ENCODE measurements around the gene PLSCR2.
"Not testable (repeated sequence)": the region's sequence is repeated elsewhere in the genome, so short reads cannot be mapped to it uniquely, and the experiment has no call there.

Gene PLSCR2

DNA sequence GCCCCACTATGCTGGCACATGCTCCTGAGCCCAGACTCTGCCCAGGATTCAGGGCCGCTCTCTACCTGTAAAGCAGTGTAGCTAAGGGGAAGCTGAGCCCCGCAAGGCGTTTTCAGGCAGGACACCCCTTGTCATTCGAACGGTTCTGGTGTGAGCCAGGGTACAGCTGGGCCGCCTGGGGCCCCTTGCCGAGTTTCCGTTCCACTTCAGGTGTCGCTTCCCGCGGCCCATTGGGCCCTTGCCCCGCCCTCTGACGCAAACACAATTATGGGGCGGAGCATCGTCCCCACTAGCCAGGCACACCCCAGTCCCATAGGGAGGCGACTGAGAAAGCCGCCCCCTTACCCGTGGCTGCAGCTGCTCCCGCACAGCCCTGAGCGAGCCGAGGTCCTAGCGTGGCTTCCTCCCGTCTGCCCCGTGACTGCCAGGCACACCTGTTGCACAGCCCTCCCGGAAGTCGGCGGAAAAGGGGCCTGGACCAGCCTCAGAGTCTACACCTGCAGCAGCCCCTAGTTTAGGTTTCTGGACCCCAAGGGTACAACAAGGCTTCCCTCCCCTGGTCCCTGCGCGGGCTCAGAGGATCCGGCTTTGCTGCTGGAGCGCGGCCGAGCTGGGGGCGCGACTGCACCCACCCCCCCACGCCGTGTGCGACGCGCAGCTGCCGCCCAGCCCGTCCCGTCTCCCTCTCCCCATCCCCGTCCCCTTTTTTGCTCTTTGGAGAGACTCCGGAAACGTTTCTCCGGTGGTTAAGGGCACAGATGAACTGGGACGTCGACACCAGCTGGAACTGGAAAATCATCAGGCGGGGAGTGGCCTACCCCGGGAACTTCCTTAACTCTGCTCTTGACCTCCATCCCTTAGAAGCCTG is at the start of gene PLSCR2:
TSS of gene PLSCR2 (minus strand) at position 412 of the 868 bp plus-strand sequence. CDS start 9,657 bp downstream, outside the sequence.
- FAIRE-seq, result no peak

- no peak for FAIRE-seq
Observed at GRCh38 chr3:146517684-146518435, 48.5 kb upstream of the PLSCR2 start.

DNA sequence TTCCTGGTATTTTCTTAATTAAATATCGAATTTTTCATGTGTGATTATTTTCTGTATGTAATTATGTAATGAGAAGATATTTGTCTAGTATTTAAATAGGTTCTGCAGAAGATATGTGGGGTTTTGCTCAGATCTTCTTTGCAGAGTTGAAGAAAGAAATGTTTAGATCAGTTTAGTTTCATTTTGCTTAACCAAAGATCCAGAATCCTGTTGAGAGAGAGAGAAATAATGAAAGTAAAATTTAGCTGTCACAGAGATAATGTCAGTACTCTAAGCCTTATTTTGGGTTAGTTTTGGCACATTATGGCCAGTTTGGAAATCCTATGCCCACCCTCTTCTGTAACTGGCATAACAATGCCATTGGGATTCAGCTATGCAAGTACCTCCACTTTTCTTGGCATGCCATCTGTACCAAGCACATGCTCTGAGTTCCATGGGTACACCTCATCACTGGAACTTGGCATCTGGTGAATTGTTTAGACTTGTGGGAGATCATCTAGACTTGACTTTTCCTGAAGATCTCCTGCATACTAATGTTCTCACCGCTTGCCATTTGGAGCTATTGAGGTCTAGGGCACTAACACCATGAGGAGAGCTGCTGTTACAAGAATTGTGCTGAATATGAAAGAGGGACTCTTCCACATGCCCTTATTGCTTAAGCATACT is 44.2 kb upstream of the PLSCR2 start:
- no peak for FAIRE-seq

DNA sequence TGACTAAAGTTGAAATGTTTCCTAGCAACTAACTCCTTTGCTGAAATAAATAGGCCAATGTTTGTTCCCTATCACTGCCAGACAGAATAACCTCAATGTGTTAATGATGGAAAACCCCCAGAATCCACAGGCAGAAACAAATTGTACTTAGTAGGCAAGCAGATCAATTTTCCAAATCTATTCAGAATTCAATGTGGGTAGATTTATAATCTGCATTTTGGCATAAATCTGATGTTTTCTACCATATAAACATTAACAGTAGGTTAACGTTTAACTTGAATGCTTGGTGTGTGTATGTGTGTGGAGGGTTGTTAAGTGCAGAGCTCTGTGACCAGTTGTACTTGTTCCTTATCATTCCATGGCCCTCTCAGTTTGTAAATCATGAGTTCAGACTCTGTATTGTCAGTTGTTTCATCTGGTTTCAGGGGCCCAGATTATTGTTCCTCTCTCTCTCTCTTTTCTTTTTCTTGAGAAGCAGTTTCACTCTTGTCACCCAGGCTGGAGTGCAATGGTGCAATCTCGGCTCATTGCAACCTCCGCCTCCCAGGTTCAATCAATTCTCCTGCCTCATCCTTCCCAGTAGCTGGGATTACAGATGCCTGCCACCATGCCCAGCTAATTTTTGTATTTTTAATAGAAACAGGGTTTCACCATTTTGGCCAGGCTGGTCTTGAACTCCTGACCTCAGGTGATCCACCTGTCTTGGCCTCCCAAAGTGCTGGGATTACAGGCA is 42.2 kb upstream of the PLSCR2 start:
- FAIRE-seq, result no peak

DNA sequence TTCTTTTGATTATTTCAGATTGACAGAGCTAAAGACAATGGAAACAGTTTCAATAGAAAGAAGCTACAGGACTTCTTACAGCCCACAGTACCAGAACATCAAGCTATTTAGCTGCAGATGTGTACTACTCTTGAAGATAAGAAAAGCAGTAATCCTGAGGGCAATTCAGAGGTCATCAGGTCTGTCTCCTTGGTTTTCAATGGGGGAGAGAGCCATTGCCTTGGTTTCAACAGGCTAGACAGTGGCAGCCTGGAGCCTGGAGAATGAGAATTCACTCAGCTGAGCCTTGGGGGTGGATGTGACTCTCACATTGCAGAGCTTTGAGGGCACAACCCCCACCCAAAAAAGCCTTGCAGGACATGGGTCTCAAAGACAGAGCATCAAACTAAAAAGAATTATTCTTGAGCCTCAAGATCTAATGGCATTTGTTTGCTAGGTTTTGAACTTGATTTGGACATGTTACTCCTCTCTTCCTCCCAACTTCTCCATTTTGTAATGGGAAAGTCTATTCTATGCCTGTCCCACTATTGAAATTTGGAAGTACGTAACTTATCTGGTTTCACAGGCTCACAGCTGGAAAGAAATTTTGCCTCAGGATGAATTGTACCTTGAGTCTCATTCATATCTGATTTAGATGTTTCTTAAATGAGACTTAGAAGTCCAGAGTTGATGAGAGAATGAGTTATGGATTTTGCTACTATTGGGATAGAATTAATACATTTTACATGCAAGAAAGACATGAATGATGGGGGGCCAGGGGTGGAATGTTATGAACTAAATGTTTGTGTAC is 38.2 kb upstream of the PLSCR2 start:
- FAIRE-seq, result no peak

GRCh38 chr3:146505516-146505915 is 36.2 kb upstream of the PLSCR2 start:
- no peak for FAIRE-seq

GRCh38 chr3:146504498-146505197 is 35.3 kb upstream of the PLSCR2 start:
- FAIRE-seq, result no peak

GRCh38 chr3:146503461-146504202 is 34.3 kb upstream of the PLSCR2 start:
- no peak for FAIRE-seq

DNA sequence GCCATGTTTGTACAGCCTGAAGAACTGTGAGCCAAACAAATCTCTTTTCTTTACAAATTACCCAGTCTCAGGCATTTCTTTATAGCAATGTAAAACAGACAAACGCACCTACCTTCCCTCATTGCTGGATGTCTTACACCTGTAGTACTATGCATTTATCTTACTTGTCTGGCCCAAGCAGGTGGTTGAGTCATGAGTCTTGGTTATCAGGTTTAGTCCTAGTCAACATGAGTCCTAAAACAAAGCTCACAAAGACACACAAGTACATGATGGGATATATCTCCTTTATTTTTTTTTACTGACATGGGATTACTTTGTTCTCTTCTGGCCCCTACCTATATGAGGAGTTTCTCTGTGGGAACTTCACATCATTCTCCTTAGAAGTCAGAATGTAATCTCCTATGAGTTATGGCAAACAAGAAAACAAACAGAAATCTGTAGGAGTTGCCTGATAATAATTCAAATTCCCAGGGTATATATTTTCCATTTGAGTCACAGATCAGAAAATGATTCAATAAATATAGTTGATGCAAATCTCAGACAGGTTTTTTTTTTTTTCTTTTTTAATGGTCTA is 33.6 kb upstream of the PLSCR2 start:
- no peak for FAIRE-seq

- FAIRE-seq, result no peak
Observed at GRCh38 chr3:146501752-146502151, 32.4 kb upstream of the PLSCR2 start.

GRCh38 chr3:146499701-146500100 is 30.3 kb upstream of the PLSCR2 start:
- FAIRE-seq, result no peak

- FAIRE-seq, result no peak
Observed at GRCh38 chr3:146498002-146498736, 28.8 kb upstream of the PLSCR2 start.

- FAIRE-seq, result not testable (repeated sequence)
Observed at GRCh38 chr3:146497145-146497843, 27.9 kb upstream of the PLSCR2 start.

- no peak for FAIRE-seq
Observed at GRCh38 chr3:146496726-146497125, 27.4 kb upstream of the PLSCR2 start.

DNA sequence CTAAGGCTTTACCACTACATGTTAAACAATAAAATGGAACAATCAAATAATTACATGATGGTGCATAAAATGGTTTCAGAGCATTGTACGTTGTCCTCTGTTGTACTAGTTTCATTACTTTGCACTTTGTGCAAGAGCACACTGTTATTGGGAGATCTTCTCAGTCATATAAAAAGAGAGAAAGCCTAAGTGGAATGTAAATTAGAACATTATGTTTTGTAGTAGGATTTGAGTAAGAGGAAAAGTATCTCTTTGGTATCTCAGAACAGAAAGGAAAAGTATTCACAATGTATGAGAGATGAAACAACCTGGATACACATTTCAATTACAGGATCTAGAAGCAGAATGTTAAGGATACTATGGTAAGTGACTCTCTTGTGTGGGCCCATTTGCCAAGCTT is 26.9 kb upstream of the PLSCR2 start:
- FAIRE-seq, result no peak

- no peak for FAIRE-seq
Observed at GRCh38 chr3:146493761-146494160, 24.4 kb upstream of the PLSCR2 start.

GRCh38 chr3:146493221-146493620 is 23.9 kb upstream of the PLSCR2 start:
- no peak for FAIRE-seq

DNA sequence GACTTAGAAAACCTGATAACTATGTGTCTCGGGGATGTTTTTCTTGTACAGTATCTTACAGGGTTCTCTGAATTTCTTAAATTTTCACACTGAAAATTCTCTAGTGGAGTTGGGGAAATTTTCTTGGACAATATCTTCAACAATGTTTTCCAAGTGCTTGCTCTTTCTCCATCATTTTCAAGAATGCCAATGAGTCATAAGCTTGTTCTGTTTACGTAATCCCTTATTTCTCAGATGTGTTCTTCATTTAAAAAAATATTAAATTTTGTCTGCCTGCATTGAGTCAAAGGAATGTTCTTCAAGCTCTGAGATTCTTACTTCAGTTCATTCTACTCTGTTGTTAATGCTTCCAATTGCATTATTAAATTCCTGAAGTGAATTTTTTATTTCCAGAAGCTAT is 21.9 kb upstream of the PLSCR2 start:
- FAIRE-seq, result no peak

DNA sequence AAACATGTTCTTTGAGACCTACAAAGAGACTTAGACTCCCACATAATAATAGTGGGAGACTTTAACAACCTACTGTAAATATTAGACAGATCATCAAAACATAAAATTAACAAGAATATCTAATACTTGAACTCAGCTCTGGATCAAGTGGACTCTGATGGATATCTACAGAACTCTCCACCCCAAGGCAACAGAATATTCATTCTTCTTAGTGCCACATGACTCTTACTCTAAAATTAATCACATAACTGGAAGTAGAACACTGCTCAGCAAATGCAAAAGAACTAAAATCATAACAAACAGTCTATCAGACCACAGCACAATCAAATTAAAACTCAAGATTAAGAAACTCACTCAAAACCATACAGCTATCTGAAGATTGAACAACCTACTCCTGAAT is 15.9 kb upstream of the PLSCR2 start:
- no peak for FAIRE-seq

Data from TTC549 (cell line).